HG03280 (cell line): ENCODE results near the gene MTF2.
"Not testable (repeated sequence)": the region's sequence is repeated elsewhere in the genome, so short reads cannot be mapped to it uniquely, and the experiment has no call there.

Source experiments
- ATAC-seq: cut with Tn5 transposase; IDR thresholded peaks from one replicate; pipeline ENCODE4 v1.9.1; 2021; ENCODE audit warnings: mild to moderate bottlenecking, moderate library complexity; ENCODE audit not compliant: unreplicated experiment

Gene MTF2

GRCh38 chr1:93137604-93138292, 58.7 kb downstream of the MTF2 start:
- no peak for ATAC-seq

GRCh38 chr1:93140106-93140505, 61.0 kb downstream of the MTF2 start:
- no peak for ATAC-seq

- ATAC-seq: no peak
Observed at GRCh38 chr1:93142161-93142560, 63.1 kb downstream of the MTF2 start.

- ATAC-seq: no peak
Observed at GRCh38 chr1:93143136-93143535, 64.1 kb downstream of the MTF2 start.

- no peak for ATAC-seq
Observed at GRCh38 chr1:93143769-93144168, 64.7 kb downstream of the MTF2 start.

GRCh38 chr1:93148001-93148400, 68.9 kb downstream of the MTF2 start:
- ATAC-seq: no peak

GRCh38 chr1:93150729-93151128, 71.6 kb downstream of the MTF2 start:
- no peak for ATAC-seq

- no peak for ATAC-seq
Observed at GRCh38 chr1:93151474-93151873, 72.4 kb downstream of the MTF2 start.

GRCh38 chr1:93152835-93153234, 73.8 kb downstream of the MTF2 start:
- ATAC-seq: no peak

- ATAC-seq: no peak
Observed at GRCh38 chr1:93154898-93155297, 75.8 kb downstream of the MTF2 start.

GRCh38 chr1:93155335-93155734, 76.3 kb downstream of the MTF2 start:
- no peak for ATAC-seq

- no peak for ATAC-seq
Observed at GRCh38 chr1:93159337-93159736, 80.3 kb downstream of the MTF2 start.

- ATAC-seq: not testable (repeated sequence)
Observed at GRCh38 chr1:93163314-93163713, 84.2 kb downstream of the MTF2 start.

- no peak for ATAC-seq
Observed at GRCh38 chr1:93164816-93165215, 85.7 kb downstream of the MTF2 start.

- not testable (repeated sequence) for ATAC-seq
Observed at GRCh38 chr1:93165895-93166294, 86.8 kb downstream of the MTF2 start.

GRCh38 chr1:93167006-93167405, 87.9 kb downstream of the MTF2 start:
- no peak for ATAC-seq

GRCh38 chr1:93170141-93170678, 91.1 kb downstream of the MTF2 start:
- not testable (repeated sequence) for ATAC-seq

- no peak for ATAC-seq
Observed at GRCh38 chr1:93171549-93172034, 92.5 kb downstream of the MTF2 start.

GRCh38 chr1:93172778-93173177, 93.7 kb downstream of the MTF2 start:
- ATAC-seq: no peak

GRCh38 chr1:93174638-93175037, 95.6 kb downstream of the MTF2 start:
- ATAC-seq: not testable (repeated sequence)

GRCh38 chr1:93177991-93178390, 98.9 kb downstream of the MTF2 start:
- ATAC-seq: no peak

GRCh38 chr1:93178418-93178817, 99.3 kb downstream of the MTF2 start:
- ATAC-seq: no peak
